Measurements from ENCODE around the gene HIC1.

The HIC1 gene

DNA sequence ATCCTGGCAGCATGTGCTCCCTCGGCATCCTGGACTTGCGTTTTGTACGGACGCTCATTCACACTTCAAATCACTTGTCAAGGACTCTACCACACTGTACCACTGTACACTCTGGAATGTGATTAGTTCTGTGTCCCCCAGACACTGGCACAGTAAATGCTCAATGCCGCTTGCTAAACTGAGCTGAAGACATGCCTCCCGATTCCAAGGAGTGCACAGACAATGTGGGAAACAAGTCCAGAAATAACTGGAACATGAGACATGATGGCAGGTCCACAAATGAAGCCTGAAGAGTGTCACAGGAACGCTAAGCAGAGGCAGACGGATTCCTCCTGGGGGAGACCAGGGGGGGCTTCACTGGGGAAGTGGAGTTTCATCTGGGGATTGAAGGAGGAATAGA, 22.1 kb downstream of the HIC1 start:
- no peak for DNase-seq

DNA sequence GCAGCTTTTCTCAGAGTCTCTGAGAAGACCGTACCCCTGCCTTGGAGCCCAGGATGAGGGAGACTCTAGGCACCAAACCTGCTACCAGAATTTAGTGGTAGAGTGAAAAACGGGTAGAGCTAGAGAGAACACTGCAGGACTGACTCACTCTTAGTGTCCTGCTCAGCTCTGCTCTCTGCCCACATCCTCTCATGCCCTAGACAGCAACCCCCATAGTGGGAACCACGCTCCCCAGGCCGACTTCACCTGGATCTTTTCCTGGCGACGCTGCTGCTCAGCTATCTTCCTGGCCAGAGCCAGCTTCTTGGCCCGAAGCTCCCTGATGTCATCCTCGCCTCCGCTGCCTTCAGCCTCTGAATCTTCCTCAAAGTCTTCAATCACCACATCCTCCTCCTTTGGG, 26.7 kb downstream of the HIC1 start:
- no peak for DNase-seq

GRCh38 chr17:2082003-2082781, 27.3 kb downstream of the HIC1 start:
- DNase-seq: no peak

DNA sequence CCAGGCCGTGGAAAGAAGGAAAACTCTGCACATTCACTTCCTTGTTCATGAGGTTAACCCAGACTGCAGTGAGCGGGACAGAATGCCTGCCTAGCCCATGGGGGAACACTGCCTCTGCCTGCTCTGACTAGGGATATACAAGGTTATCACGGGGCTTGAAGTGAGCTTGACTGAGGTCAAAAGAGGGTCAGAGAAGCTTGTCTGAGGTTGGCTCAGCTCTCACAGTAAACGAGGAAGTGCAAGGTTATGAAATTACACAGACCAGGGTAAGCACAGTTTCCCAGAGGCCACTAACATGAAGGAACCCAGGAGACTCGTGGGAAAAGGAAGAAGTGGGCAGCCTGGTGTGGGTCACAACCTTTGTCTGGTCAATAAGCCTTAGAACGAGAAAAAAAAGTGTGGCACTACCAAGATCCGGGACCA, 28.7 kb downstream of the HIC1 start:
- no peak for DNase-seq

DNA sequence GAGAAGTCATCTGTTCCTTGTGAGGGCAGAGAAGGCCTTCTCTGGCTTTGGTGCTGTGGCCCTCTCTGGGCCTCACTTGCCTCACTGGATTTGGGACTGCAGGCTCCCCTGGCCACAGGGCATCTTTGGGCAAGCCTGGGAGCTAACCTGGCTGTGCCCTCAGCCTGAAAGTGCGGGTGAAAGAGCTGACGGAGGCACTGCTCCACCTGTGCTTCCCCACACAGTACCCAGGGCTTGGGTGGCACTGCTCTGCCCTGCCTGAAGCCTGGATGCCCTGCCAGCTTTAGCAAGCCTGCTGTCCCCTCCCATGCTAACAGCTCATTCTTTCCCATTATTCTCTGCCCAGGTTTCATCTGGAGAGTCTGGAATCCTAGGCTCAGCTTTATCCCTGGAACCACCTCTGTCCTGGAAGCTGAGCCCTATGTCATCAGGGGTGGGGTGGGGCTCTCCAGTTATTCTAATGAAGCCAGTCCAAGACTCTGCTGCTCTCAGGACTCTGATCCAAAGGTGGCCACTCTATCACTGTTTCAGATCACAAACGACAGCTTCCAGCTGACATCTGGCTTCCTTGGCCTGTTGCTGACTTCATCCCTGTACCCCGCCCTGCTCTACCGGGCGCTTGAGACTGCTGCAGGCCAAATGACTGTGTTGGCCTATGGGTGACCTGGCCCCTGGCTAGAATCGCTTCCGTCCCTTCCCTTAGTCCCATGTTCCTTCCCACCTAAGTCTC, 29.3 kb downstream of the HIC1 start:
- DNase-seq: no peak

DNA sequence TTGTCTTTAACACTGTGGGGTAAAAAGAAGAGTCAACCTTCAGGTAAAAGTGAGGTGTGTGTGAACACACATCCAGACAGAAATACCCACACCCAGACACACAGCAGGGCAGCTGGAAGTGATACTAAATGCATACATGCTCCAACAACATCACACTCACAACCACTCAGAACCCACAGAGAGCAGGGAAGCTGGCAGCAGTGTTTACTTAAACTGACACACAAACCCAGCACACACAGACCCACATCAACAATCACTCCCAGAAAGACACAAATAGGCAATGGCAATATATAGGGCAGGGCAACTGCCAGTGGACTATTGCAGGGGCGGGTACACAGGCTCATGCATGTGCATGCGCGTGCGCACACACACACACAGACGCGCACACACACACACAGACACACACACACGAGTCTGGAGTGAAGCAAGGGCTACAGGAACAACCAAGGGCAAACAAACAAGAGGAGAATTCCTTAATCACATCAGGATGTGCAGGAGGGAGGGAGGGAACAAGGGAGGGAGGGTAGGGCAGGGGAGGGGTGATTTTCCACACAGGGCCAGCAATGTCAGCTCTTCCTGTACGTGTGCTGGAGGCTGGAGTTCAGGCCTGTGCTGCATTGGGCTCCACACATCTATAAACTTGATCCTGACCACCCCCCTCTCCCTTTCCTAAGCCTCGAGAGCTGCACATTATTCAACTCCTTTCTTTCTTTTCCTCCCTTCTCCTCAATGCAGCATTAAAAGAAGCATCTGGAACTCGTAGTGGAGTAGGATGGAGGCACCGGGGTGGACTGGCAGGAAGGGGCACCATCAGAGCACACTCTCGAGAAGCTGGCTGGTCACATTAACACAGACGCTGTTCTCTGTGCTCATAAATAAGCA, 30.1 kb downstream of the HIC1 start:
- DNase-seq: no peak

DNA sequence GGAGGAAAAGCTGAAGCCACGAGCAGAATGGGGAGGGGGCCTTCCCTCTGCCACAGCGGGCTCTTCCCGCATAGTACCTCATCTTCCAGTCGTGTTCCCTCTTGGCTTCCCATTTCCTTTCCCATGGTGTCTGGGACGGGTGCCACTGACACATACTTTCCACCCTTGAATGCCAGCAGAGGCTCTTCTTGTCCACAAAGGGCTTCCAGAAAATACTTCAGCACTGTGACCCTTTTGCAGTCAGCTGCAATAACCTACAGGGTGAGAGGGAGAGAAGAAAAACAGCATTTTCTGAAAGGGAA, 30.7 kb downstream of the HIC1 start:
- no peak for DNase-seq

DNA sequence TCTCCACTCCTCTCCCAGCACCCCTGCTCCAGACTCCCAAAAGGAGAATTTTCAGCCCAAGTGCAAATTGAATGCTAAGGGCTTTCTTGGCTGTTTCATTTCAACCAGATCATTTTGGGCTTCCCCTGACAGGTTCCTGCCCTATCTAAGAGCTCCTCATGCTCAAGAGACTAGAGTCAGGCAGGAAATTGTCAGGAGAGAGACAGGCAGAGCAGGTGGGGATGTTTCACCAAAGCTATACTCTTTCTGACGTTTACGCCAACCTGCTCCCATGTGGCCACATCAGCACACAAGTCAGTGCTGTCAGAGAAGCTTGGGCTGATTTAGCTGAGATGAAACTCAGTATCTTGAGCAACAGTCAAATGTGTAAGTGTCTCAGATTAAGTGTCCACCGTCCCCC, 31.4 kb downstream of the HIC1 start:
- DNase-seq: no peak

GRCh38 chr17:2087597-2088211, 32.8 kb downstream of the HIC1 start:
- peak; percentile 79 for DNase-seq

DNA sequence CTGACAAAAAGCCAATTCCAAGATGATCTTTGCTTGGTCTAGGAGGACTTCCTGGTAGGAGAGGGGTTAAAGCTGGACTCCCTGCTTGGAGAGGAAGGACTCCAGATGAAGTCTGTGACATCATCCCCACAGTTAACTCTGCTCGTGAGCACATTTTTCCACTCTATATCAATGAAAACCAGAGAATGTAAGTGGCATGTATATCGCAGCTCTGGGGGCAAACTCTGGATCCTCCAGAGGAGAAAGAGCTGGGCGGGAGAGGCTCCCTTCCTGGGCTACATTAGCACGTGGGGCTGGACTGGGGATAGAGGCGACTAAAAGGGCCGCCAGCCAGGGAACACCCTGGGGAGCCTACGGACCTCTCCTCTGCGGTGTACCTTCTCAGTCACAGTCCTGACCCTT, 34.1 kb downstream of the HIC1 start:
- DNase-seq: no peak

- no peak for DNase-seq
Observed at GRCh38 chr17:2090210-2090641, 35.3 kb downstream of the HIC1 start.

GRCh38 chr17:2090804-2091534, 36.1 kb downstream of the HIC1 start:
- DNase-seq: no peak

GRCh38 chr17:2092253-2092652, 37.4 kb downstream of the HIC1 start:
- DNase-seq: no peak

DNA sequence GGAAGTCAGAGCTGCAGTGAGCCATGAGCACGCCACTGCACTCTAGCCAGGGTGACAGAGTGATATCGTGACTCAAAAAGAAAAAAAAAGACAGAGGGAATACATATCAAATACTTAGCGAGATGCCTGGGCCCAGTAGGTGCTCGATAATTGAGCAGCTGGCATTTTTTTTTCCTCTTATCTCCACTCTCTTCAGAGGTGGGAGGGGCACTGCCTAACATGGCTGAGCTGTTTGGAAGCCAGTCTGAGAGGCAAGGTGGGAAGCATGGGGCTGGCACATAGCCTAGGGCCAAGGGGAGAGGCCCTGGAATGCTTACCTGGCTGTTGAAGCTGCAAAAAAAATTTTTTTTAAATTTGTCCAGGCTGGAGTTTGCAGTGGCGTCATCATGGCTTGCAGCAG, 38.4 kb downstream of the HIC1 start:
- DNase-seq: no peak

DNA sequence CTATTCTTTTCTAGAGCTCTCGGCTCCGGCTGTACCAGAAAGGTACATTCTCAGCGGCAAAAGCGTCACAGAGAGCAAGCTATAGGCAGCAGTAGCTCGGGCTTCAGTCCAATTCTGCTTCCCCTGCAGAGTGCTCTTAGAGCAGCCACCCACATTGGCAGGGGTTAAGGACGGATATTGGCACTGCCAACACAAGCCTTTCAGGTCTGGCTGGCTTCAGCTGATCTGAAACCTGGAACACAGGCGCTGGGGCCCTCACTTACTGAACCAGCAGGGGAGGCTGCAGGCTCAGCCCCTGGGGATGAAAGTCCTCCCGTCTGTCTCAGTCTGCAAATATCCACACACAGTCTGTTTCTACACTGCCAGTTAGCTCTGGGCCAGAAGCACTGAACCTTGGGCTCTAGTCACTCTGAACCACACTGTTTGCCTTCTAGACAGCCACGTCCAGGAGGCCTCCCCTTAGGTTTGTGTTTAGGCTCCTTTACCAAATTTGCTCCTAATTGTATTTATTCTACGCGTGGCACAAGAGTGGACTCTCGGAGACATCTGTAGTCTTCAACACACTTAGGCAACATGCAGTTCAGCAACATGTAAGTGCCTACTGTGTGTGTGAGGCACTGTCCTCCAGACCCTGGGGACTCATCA, 40.1 kb downstream of the HIC1 start:
- no peak for DNase-seq

GRCh38 chr17:2095536-2095910, 40.6 kb downstream of the HIC1 start:
- DNase-seq: no peak

DNA sequence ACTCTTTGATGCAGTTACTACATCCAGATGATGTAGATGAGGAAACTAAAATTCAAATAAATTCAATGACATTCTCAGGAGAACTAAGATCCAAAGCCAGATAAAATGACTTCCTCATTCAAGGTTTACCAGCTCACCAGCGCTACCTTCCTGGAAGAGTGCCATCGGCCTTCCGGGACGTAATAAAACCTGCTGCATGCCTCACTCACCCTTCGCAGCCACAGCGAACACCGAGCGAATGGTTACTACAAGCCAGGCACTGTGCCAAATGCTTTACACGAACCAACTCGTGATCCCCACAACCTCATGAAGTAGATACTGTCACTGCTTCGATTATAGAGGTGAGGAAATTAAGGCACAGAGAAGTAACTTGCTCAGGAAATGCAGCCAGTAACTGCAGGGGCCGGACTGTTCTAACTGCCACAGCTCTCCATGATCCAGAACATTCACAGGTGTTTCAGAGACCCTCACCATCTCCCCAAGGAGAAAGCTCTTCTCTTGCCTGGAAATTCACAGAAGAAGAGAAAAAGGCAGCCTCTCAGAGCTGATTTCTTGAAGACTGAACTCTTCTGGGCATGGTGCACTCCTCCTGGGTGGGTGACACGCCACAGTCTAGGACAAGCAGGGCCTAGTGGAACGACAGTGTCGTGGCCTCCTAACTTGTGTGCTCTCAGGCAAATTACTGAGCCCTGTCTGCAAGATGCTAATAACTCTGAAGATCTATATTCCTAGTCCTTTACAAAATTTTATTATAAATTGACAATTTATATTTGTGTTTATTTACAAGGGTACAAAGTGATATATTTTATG, 46.8 kb downstream of the HIC1 start:
- DNase-seq: no peak

GRCh38 chr17:2102931-2103809, 48.3 kb downstream of the HIC1 start:
- DNase-seq: no peak

DNA sequence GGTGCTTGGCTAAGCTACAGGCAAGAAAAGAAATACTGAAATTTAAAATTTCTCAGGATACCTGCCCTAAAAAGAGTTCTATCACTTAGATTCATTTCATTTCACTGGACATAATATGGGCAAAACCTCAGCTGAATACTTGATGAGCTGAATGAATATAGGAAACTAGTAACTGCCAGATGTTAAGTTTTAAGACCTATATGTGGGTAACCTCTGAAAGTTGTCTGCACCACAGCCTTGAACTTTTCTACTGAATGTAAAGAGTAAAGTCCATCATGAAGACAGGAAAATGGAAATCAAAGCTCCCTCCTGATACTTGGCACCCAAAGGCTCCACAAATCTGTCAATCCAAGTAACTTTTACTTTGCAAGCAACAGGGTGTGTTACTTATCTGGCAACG, 50.8 kb downstream of the HIC1 start:
- no peak for DNase-seq

DNA sequence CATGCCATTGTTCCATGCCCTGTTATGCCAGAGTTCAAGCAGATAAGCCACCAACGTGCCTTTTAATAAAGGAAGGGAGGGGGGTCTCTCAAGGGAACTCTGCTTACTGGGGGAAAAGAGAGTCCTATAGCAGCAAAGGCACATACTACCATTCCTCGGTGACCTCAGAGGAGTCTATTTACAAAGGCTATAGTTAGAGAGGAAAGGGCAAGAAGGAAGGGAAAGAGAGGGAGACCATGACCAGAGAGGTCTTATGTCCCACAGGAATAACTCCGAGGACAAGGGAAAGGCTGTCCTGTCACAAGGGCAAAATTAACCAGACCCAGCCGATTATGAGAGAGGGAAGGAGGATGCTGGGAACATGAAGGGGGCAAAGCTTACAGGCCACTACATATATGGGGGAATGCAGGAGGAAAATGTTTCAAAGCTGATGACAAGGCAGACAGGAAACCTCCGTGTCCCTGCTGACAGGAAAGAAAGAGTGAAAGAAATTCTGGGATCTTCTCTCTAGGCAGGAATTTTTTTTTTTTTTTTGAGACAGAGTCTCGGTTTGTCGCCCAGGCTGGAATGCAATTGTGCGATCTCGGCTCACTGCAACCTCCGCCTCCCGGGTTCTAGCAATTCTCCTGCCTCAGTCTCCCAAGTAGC, 51.5 kb downstream of the HIC1 start:
- DNase-seq: no peak

Measured in activated CD8-positive, alpha-beta memory T cell treated with anti-CD3 and anti-CD28 coated beads for 24 hours (primary cell).